Glutamatergic neuron (in vitro differentiated cells): ENCODE results near the gene ARHGAP22. TPM values are rescaled to one million over a fixed set of nuclear protein-coding genes. Genes with fewer than 3 reads are reported as not detected.

Experiments used
- DNase-seq: peaks from one replicate; pipeline ENCODE4 v3.0.0; 2022
- H3K27ac Mint-ChIP-seq: one replicate; pipeline ENCODE4 v1.8.0; 2020; ENCODE audit warnings: mild to moderate bottlenecking, mixed read lengths, inconsistent platforms; ENCODE audit not compliant: unreplicated experiment
- H3K27me3 Mint-ChIP-seq: one replicate; pipeline ENCODE4 v1.8.0; 2020; ENCODE audit warnings: mild to moderate bottlenecking, moderate library complexity, mixed read lengths, inconsistent platforms; ENCODE audit not compliant: unreplicated experiment
- H3K36me3 Mint-ChIP-seq: one replicate; pipeline ENCODE4 v1.8.0; 2020; ENCODE audit warnings: mild to moderate bottlenecking, mixed read lengths, inconsistent platforms; ENCODE audit not compliant: unreplicated experiment
- H3K4me1 Mint-ChIP-seq: one replicate; pipeline ENCODE4 v1.8.0; 2020; ENCODE audit warnings: mild to moderate bottlenecking, low read depth, mixed read lengths, inconsistent platforms; ENCODE audit not compliant: unreplicated experiment
- H3K4me3 Mint-ChIP-seq: one replicate; pipeline ENCODE4 v1.8.0; 2020; ENCODE audit warnings: mild to moderate bottlenecking, mixed read lengths, inconsistent platforms; ENCODE audit not compliant: unreplicated experiment
- H3K9me3 Mint-ChIP-seq: one replicate; pipeline ENCODE4 v1.8.0; 2020; ENCODE audit warnings: mild to moderate bottlenecking, moderate library complexity, mixed read lengths, inconsistent platforms; ENCODE audit not compliant: unreplicated experiment
- total RNA-seq: library from RNA; stranded (reverse); fragmentation: NEBNext Ultra II Directional; extraction: Animal tissue kit (Norgen Biotek cat#: 25700); gene quantifications from one replicate; pipeline ENCODE4 v1.2.1, GENCODE V29; 2021; ENCODE audit not compliant: unreplicated experiment
- TF ChIP-seq, protein P1 (sequence below): fragments of 200-600 bp; sonication (generic); IDR thresholded peaks from one replicate; pipeline ENCODE4 v1.5.0; 2021; ENCODE audit not compliant: partially characterized antibody, unreplicated experiment

ARHGAP22 gene
- total RNA-seq, 1 donor from 2014 or later = 10.0 TPM

DNA sequence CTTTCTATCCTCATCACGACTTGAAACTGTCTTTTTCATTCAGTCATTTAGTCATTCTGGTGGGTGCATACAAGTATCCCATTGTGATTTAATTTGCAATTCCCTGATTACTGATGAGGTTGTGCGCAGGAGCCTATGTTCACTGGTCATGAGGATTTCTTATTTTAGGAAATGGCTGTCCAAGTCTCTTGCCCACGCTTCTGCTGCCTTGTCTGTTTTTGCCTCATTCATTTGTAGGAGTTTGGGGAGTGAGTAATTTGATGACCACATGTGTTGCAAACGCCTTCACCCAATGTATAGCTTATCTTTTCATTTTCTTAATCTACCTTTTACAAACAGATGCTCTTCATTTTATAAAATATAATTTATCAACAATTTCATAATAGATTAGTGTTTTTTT, 127.3 kb downstream of the ARHGAP22 start:
- no peak for DNase-seq
- H3K9me3 Mint-ChIP-seq = peaks cover 12% of the 10 kb centered on the region
- peaks cover 21% of the 10 kb centered on the region for H3K4me1 Mint-ChIP-seq
- H3K27me3 Mint-ChIP-seq = peaks cover 3% of the 10 kb centered on the region
- TF ChIP-seq, protein P1, sequence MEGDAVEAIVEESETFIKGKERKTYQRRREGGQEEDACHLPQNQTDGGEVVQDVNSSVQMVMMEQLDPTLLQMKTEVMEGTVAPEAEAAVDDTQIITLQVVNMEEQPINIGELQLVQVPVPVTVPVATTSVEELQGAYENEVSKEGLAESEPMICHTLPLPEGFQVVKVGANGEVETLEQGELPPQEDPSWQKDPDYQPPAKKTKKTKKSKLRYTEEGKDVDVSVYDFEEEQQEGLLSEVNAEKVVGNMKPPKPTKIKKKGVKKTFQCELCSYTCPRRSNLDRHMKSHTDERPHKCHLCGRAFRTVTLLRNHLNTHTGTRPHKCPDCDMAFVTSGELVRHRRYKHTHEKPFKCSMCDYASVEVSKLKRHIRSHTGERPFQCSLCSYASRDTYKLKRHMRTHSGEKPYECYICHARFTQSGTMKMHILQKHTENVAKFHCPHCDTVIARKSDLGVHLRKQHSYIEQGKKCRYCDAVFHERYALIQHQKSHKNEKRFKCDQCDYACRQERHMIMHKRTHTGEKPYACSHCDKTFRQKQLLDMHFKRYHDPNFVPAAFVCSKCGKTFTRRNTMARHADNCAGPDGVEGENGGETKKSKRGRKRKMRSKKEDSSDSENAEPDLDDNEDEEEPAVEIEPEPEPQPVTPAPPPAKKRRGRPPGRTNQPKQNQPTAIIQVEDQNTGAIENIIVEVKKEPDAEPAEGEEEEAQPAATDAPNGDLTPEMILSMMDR = no peak
- no peaks in the 10 kb centered on the region for H3K36me3 Mint-ChIP-seq
- no peak overlapping the region for H3K27ac Mint-ChIP-seq
- no peak overlapping the region for H3K4me3 Mint-ChIP-seq

DNA sequence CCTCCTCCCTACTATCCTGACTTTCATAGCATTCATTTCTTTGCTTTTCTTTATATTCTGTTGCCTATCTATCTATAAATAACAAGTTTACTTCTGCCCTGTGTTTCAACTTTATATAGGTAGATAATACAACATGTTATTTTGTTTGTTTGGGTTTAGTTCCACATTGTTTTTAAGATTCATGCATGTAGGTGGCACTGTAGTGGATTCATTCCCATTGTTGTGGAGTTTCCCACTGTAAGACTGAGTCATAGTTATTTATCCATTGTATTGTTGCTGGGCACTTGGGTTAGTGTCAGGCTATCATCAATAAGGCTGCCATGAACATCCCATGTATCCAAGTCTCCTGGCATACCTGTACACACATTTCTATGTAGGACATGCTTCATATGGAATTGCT, 127.7 kb downstream of the ARHGAP22 start:
- Mint-ChIP-seq H3K36me3 (no peaks in the 10 kb centered on the region), H3K27me3 (peaks cover 5% of the 10 kb centered on the region), H3K4me3 (no peak overlapping the region), H3K27ac (no peak overlapping the region), H3K9me3 (peaks cover 13% of the 10 kb centered on the region), H3K4me1 (peaks cover 23% of the 10 kb centered on the region)
- TF ChIP-seq, protein P1 = no peak
- DNase-seq = no peak

DNA sequence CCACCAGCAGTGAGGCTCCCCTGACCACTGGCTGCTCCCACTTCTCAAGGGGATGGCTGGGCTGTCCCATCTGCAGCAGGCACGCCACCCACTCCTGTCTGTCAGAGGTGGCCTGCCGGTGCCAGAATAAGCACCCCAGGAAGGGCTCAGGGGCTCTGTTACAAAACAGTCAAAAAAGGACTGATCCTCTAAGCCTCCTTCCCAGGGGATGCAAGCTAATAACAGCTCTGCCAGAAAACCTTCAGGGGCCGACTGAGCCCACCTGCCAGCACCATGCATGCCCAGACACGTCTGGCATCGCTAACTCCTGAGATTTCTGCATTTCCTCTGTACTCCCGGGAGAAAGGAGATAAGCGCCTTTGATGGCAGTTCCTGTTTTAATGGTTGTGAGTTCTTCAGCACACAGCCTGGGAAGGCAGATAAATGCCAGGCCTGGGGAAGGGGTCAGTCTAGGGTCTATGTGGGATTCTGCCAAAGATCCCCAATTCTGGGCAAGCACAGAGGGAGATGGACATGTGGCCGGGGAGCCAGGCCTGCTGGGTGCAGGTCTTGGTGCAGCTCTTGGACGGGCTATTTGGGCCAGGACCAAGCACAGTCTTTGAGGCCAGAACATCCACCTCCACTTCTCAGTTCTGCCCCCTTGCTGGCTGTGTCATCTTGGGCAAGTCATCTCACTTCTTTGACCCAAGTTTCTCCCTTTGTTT, 128.4 kb downstream of the ARHGAP22 start:
- H3K4me3 Mint-ChIP-seq = no peak overlapping the region
- H3K27ac Mint-ChIP-seq = no peak overlapping the region
- no peak for DNase-seq
- H3K9me3 Mint-ChIP-seq = peaks cover 13% of the 10 kb centered on the region
- peaks cover 23% of the 10 kb centered on the region for H3K4me1 Mint-ChIP-seq
- TF ChIP-seq, protein P1 = no peak
- H3K36me3 Mint-ChIP-seq = no peaks in the 10 kb centered on the region
- peaks cover 9% of the 10 kb centered on the region for H3K27me3 Mint-ChIP-seq

DNA sequence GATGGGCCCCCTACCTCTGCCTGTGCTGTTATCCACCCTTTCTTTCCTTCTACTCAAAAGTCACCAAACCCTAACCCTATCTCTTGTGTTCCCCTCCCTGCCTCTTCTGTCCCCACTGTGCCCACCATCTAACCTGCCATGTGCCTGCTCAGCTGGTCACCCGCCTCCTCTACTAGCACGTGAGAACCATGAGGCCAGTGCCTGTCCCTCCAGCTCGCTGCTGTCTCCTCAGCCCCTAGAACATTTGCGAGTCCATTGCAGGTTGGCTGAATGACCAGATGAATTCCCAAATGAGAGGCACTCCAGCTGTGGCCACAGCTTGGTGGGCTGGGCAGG, 129.0 kb downstream of the ARHGAP22 start:
- peaks cover 23% of the 10 kb centered on the region for H3K4me1 Mint-ChIP-seq
- H3K27me3 Mint-ChIP-seq = peaks cover 9% of the 10 kb centered on the region
- H3K4me3 Mint-ChIP-seq = no peak overlapping the region
- peaks cover 13% of the 10 kb centered on the region for H3K9me3 Mint-ChIP-seq
- H3K27ac Mint-ChIP-seq = no peak overlapping the region
- no peaks in the 10 kb centered on the region for H3K36me3 Mint-ChIP-seq
- DNase-seq = no peak
- TF ChIP-seq, protein P1 = no peak

DNA sequence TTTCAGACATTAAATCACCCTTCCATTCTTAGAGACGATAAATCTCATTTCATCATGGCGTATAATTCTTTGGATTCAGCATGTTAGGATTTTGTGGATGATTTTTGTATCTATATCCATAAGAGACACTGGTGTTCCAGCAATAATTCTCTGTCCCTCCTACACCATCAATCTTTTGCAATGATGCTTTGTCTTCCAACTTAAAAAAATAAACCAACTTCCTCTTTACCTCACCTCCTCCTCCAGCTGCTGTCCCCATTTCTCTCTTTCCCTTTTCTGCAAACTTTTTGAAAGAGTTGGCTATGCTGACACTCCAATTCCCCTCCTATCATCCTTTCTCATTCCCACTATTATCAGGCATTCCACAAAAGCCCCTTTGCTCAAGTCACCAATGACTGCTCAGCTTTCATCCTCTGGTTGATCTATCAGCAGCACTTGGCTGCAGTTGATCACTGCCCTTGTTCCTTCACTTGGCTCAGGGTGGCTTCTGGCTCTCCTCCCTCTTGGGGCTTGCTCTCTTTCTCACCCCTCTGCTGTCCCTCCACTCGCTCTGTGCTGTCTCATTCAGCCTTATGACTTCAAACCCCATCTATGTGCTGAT, 130.0 kb downstream of the ARHGAP22 start:
- DNase-seq = no peak

More for the DNA sequence above, 130.0 kb downstream of the ARHGAP22 start:
- TF ChIP-seq, protein P1 = no peak
- Mint-ChIP-seq H3K27ac (no peak overlapping the region), H3K4me3 (no peak overlapping the region), H3K36me3 (no peaks in the 10 kb centered on the region), H3K27me3 (peaks cover 9% of the 10 kb centered on the region), H3K4me1 (peaks cover 16% of the 10 kb centered on the region), H3K9me3 (peaks cover 13% of the 10 kb centered on the region)
